Endothelial cell of umbilical vein (primary cell): Measurements from ENCODE around the gene FBH1.

ENCODE experiments used
- TF ChIP-seq, protein P1 (sequence below), 2 donors: IDR thresholded peaks; 1 replicate in 1 of 2; 2 replicates in 1 of 2; pipeline ENCODE4 v1.5.1; 2011; ENCODE audit warnings: low read length in 2 of 2, mild to moderate bottlenecking in 2 of 2, moderate library complexity in 2 of 2, control low read depth in 1 of 2, inconsistent platforms in 1 of 2, low read depth in 1 of 2; ENCODE audit not compliant: insufficient read depth in 1 of 2; ENCODE audit errors: extremely low read depth in 1 of 2
- TF ChIP-seq, protein P2 (sequence below): IDR thresholded peaks from 2 replicates; pipeline ENCODE4 v1.6.1; 2011; ENCODE audit not compliant: insufficient read depth, insufficient read length

DNA sequence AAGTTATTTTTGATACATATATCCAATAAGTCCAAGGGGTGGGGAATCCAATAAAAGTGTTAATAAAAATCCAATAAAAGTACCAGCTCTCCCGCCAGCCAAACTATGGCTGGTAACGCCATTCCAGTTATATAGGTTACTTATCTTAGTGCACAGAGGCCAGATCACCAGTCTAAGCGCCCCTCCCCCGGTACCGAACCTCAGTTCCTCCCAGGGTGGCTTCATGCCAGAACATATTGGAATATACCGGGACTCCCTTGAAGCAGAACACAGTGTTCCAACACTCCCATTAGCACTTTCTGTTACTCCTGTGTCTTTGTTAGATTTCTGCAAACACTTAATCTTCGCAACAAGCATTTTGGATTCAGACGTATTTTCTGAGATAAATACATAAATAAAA is 7.5 kb downstream of the FBH1 start:
- TF ChIP-seq, protein P1, sequence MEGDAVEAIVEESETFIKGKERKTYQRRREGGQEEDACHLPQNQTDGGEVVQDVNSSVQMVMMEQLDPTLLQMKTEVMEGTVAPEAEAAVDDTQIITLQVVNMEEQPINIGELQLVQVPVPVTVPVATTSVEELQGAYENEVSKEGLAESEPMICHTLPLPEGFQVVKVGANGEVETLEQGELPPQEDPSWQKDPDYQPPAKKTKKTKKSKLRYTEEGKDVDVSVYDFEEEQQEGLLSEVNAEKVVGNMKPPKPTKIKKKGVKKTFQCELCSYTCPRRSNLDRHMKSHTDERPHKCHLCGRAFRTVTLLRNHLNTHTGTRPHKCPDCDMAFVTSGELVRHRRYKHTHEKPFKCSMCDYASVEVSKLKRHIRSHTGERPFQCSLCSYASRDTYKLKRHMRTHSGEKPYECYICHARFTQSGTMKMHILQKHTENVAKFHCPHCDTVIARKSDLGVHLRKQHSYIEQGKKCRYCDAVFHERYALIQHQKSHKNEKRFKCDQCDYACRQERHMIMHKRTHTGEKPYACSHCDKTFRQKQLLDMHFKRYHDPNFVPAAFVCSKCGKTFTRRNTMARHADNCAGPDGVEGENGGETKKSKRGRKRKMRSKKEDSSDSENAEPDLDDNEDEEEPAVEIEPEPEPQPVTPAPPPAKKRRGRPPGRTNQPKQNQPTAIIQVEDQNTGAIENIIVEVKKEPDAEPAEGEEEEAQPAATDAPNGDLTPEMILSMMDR (IDR thresholded peaks at IDR 0.05; ENCODE audit: extremely low read depth in 1 of 2, insufficient read depth in 1 of 2, low read depth in 1 of 2, low read length in 2 of 2) = no peak
- TF ChIP-seq, protein P2, sequence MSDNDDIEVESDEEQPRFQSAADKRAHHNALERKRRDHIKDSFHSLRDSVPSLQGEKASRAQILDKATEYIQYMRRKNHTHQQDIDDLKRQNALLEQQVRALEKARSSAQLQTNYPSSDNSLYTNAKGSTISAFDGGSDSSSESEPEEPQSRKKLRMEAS = no peak
